Measurements from ENCODE around the gene ELOA2.
"Not testable (repeated sequence)": the region's sequence is repeated elsewhere in the genome, so short reads cannot be mapped to it uniquely, and the experiment has no call there.

ELOA2 gene

GRCh38 chr18:47035156-47035671 lies at the start of gene ELOA2:
ELOA2 (minus strand) TSS chr18:47035621; CDS start chr18:47035264, 357 bp downstream.
- DNase-seq (ENCODE audit: low read depth in 1 of 2, low spot score in 1 of 2), result no peak

- DNase-seq (ENCODE audit: low read depth in 1 of 2, low spot score in 1 of 2), result no peak
These were observed 46.2 kb upstream of the ELOA2 start for GRCh38 chr18:47081578-47081977.

- DNase-seq (ENCODE audit: low read depth in 1 of 2, low spot score in 1 of 2), result no peak
These were observed 45.5 kb upstream of the ELOA2 start for GRCh38 chr18:47080872-47081271.

GRCh38 chr18:47077111-47077510 lies 41.7 kb upstream of the ELOA2 start:
- DNase-seq (ENCODE audit: low read depth in 1 of 2, low spot score in 1 of 2), result no peak

GRCh38 chr18:47075098-47075883 lies 39.9 kb upstream of the ELOA2 start:
- no peak for DNase-seq (ENCODE audit: low read depth in 1 of 2, low spot score in 1 of 2)

GRCh38 chr18:47067648-47068047 lies 32.2 kb upstream of the ELOA2 start:
- no peak for DNase-seq (ENCODE audit: low read depth in 1 of 2, low spot score in 1 of 2)

- DNase-seq (ENCODE audit: low read depth in 1 of 2, low spot score in 1 of 2), result no peak
These were observed 27.7 kb upstream of the ELOA2 start for GRCh38 chr18:47063096-47063495.

- no peak for DNase-seq (ENCODE audit: low read depth in 1 of 2, low spot score in 1 of 2)
These were observed 27.1 kb upstream of the ELOA2 start for GRCh38 chr18:47062471-47062870.

- no peak for DNase-seq (ENCODE audit: low read depth in 1 of 2, low spot score in 1 of 2)
These were observed 18.9 kb upstream of the ELOA2 start for GRCh38 chr18:47054369-47054768.

GRCh38 chr18:47050468-47050867 lies 15.0 kb upstream of the ELOA2 start:
- DNase-seq (ENCODE audit: low read depth in 1 of 2, low spot score in 1 of 2), result no peak

- DNase-seq (ENCODE audit: low read depth in 1 of 2, low spot score in 1 of 2), result no peak
These were observed 5.6 kb upstream of the ELOA2 start for GRCh38 chr18:47040982-47041381.

- DNase-seq (ENCODE audit: low read depth in 1 of 2, low spot score in 1 of 2), result no peak
These were observed 1.6 kb upstream of the ELOA2 start for GRCh38 chr18:47036927-47037578.

GRCh38 chr18:47036298-47036874 lies 965 bp upstream of the ELOA2 start:
- DNase-seq (ENCODE audit: low read depth in 1 of 2, low spot score in 1 of 2), result no peak

GRCh38 chr18:47034591-47034990 lies 830 bp downstream of the ELOA2 start:
- not testable (repeated sequence) for DNase-seq (ENCODE audit: low read depth in 1 of 2, low spot score in 1 of 2)

GRCh38 chr18:47032945-47033344 lies 2.5 kb downstream of the ELOA2 start:
- DNase-seq (ENCODE audit: low read depth in 1 of 2, low spot score in 1 of 2), result no peak

GRCh38 chr18:47030887-47031286 lies 4.5 kb downstream of the ELOA2 start:
- DNase-seq (ENCODE audit: low read depth in 1 of 2, low spot score in 1 of 2), result not testable (repeated sequence)

- DNase-seq (ENCODE audit: low read depth in 1 of 2, low spot score in 1 of 2), result not testable (repeated sequence)
These were observed 5.6 kb downstream of the ELOA2 start for GRCh38 chr18:47029684-47030353.

- not testable (repeated sequence) for DNase-seq (ENCODE audit: low read depth in 1 of 2, low spot score in 1 of 2)
These were observed 6.7 kb downstream of the ELOA2 start for GRCh38 chr18:47028738-47029137.

GRCh38 chr18:47025557-47026174 lies 9.8 kb downstream of the ELOA2 start:
- DNase-seq (ENCODE audit: low read depth in 1 of 2, low spot score in 1 of 2), result not testable (repeated sequence)

- not testable (repeated sequence) for DNase-seq (ENCODE audit: low read depth in 1 of 2, low spot score in 1 of 2)
These were observed 11.5 kb downstream of the ELOA2 start for GRCh38 chr18:47023769-47024465.

Data from stimulated activated CD4-positive, alpha-beta T cell treated with anti-CD3 and anti-CD28 coated beads, Interleukin-15, amount 100 ng/mL, for 1 hour (primary cell).